GM18499 (cell line): Measurements from ENCODE around the gene CMYA5.
"Not testable (repeated sequence)": the region's sequence is repeated elsewhere in the genome, so short reads cannot be mapped to it uniquely, and the experiment has no call there.

Source experiments
- ATAC-seq: cut with Tn5 transposase; IDR thresholded peaks from one replicate; pipeline ENCODE4 v1.9.1; 2021; ENCODE audit warnings: moderate number of reproducible peaks; ENCODE audit not compliant: insufficient read depth, unreplicated experiment

CMYA5 gene

DNA sequence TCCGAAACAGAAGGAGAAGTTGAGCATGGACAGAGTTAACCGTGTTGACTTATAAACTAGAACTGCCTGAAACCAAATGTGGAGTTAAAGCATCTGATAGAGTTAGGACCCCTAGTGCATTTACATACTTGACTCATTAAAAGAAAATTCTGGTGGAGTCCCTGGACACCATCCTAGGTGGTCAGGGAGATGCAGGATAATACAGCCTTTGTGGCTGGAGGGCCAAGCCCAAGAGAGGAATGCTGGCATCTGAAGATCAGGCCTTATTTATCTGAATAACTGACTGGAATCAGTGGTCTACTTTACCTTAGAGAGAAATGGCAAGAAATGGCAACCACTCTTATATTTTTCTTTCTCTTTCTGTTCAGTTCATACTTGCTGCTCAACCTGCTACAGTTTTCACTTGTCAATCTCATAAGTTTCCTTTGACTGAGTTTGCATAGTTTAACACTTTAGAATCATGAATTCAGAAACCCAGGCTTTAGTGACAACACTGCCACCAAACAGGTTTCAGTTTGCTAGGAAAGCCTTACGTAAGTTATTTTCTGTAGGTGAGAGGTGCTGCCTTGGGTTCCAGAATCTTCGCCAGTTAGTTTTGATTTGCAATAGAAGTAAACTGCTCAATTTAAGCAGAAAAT, 10.2 kb downstream of the CMYA5 start:
- peak; percentile 84 for ATAC-seq

GRCh38 chr5:79702606-79703380, 13.2 kb downstream of the CMYA5 start:
- no peak for ATAC-seq

GRCh38 chr5:79703381-79703645, 13.7 kb downstream of the CMYA5 start:
- no peak for ATAC-seq

DNA sequence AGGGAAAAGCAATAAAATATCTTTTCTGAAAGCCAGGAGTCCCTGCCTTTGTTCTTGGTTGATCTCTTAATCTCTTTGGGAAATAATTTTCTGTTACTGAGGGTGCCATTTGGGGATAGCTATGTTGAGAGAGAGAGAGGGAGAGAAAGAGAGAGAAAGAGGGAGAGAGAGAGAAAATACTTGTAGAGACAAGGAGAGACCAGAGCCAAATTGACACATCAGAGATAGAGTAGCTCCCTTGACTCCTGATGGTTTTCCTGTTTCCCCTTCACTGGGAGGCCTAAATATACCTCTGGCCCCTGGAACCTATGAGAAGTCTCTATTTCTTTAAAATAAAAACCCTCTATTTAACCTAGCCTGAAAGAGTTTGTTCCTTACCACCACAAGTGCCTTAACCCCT, 14.9 kb downstream of the CMYA5 start:
- ATAC-seq, result no peak

DNA sequence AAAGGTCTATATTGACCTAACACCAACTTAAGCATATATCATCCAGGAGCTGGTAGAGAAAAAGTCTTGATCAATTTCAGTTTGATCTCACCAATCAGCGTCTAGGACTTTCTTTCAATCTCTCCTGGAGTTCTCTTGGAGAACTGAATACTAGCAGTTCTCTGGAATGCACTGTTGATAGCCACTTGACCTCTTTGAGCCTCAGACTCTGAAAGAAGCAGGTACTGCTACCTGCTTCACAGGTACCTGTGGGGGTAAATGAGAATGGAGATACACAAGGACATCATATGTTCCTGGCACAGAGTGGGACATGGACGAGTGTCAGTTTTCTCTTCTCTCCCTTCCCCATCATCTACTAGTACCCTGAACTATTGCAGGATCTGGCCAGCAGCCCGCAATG, 16.0 kb downstream of the CMYA5 start:
- ATAC-seq, result no peak

DNA sequence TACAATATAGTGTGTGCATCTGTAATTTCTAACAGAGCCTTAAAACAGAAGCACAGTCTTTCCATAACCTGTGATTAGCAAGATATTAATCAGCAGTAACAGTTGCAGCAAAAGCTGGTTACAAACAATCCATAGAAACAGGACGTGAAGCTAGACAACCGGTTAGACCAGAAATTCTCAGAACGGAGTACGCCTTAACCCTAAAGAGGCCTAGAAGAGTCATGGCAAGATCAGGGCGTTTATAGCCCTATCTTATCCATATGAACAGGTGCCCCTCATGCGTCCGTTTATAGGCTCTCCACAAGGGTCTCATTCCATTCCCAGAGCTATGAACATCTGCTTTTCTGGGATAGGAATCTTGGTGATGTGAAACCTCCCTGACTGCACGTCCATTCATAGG, 16.7 kb downstream of the CMYA5 start:
- ATAC-seq, result not testable (repeated sequence)

DNA sequence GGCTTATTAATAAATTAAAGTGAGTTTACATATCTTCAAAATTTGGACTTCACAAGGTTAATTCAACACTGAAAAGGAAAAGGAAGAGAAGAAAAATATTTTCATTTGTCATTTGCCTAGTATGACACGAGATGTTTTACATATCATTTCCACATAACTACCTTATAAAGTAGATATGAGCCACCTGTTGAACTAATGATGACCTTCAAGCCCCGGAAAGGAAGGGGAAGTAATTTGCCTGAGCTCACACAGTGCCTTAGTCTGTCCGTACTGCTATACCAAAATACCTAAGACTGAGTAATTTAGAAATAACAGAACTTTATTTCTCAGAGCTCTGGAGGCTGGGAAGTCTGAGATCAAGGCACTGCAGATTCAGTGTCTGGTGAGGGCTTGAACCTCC, 17.9 kb downstream of the CMYA5 start:
- ATAC-seq, result no peak

GRCh38 chr5:79712741-79713140, 23.1 kb downstream of the CMYA5 start:
- ATAC-seq, result no peak

- no peak for ATAC-seq
Observed at GRCh38 chr5:79713727-79714126, 24.1 kb downstream of the CMYA5 start.

DNA sequence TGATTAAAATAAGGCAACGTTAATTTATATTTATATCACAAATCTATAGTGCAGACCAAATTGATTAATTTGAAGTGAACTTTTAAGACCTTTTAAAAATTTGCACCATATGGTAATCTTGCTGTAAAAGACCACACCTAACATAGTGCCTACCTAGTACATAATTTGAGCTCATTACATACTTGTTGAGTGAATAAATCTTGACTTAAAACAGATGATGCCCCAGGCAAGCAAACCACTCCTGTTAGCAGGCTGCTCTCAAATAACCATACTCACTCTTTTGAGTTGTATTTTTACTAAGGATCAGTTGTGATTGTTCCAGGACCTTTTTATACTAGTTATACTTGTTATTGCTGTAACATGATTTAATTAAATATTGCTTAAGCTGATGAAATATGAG, 27.2 kb downstream of the CMYA5 start:
- ATAC-seq, result no peak

DNA sequence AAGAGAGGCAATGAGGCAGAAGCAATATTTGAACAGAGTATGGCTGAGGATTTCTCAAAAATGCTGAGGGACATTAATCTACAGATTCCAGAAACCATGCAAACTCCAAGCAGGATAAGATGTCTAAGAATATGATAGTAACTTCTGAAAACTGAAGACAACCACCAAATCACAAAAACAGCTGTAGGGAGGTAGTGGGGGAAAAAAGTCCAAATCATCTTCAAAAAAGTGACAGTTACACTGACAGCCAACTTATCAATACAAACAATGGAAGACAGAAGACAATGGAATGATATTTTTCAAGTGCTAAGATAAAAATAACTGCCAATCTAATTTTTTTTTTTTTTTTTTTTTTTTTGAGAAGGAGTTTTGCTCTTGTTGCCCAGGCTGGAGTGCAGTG, 30.5 kb downstream of the CMYA5 start:
- no peak for ATAC-seq

GRCh38 chr5:79727451-79728355, 38.1 kb downstream of the CMYA5 start:
- no peak for ATAC-seq

GRCh38 chr5:79728396-79728795, 38.8 kb downstream of the CMYA5 start:
- ATAC-seq, result no peak

GRCh38 chr5:79729679-79730078, 40.0 kb downstream of the CMYA5 start:
- no peak for ATAC-seq

- ATAC-seq, result no peak
Observed at GRCh38 chr5:79730564-79730963, 40.9 kb downstream of the CMYA5 start.

DNA sequence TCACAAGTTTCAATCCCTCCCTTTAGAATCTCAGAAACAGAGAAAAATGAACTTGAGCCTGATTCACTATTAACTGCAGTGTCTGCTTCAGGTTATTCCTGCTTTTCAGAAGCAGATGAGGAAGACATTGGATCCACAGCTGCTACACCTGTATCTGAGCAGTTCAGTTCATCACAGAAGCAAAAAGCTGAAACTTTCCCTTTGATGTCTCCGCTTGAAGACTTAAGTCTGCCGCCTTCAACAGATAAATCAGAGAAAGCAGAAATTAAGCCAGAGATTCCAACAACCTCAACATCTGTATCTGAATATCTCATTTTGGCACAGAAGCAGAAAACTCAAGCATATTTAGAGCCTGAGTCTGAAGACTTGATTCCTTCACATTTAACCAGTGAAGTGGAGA, 42.1 kb downstream of the CMYA5 start:
- no peak for ATAC-seq

DNA sequence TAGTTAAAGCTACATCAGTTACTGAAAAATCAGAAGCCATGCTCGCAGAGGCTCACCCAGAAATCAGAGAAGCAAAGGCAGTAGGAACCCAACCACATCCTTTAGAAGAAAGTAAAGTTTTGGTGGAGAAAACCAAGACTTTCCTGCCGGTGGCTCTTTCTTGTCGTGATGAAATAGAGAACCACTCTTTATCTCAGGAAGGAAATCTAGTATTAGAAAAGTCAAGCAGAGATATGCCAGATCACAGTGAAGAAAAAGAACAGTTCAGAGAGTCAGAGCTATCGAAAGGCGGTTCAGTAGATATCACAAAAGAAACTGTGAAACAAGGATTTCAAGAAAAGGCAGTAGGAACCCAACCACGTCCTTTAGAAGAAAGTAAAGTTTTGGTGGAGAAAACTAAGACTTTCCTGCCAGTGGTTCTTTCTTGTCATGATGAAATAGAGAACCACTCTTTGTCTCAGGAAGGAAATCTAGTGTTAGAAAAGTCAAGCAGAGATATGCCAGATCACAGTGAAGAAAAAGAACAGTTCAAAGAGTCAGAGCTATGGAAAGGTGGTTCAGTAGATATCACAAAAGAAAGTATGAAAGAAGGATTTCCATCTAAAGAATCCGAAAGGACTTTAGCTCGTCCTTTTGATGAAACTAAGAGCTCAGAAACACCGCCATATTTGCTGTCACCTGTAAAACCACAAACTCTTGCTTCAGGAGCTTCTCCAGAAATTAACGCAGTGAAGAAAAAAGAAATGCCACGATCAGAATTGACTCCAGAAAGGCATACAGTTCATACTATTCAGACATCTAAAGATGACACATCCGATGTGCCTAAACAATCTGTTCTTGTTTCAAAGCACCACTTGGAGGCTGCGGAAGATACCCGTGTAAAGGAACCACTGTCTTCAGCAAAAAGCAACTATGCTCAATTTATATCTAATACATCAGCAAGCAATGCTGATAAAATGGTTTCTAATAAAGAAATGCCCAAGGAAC, 47.2 kb downstream of the CMYA5 start:
- ATAC-seq, result no peak

- ATAC-seq, result no peak
Observed at GRCh38 chr5:79738349-79738748, 48.7 kb downstream of the CMYA5 start.

DNA sequence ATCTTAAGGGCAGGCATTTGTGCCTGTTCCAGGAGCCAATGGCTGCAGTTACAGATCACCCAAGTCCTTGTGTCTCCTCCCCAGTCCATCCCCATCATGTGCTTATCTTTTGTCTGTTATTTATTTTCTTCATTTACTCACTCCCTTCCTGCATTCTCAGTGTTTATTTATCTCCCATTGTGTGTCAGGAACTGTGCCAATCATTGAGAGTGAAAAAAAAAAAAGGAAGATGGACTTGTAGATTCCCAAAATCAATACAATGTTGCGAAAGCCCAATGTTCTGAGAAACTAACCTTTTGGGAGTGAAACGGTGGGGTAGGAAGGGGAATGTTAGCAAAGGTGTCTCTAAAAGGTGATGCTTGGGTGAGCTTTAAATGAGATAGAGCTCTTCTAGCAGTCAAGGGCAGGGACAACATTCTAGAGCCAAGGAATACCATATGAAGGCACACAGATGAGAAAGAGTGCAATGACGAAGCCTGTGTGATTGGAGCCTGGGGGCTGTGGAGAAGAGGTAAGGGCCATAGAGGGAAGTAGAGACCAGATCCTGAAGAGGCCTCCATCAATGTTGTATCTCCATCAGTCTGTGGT, 53.0 kb downstream of the CMYA5 start:
- no peak for ATAC-seq
